Measurements from ENCODE around the gene CCT8. TPM values are rescaled to one million over a fixed set of nuclear protein-coding genes. Genes with fewer than 3 reads are reported as not detected.

Gene CCT8
- polyA plus RNA-seq, 1 of the 3 experiments (the other 2 are of a cell fraction): 102 TPM

DNA sequence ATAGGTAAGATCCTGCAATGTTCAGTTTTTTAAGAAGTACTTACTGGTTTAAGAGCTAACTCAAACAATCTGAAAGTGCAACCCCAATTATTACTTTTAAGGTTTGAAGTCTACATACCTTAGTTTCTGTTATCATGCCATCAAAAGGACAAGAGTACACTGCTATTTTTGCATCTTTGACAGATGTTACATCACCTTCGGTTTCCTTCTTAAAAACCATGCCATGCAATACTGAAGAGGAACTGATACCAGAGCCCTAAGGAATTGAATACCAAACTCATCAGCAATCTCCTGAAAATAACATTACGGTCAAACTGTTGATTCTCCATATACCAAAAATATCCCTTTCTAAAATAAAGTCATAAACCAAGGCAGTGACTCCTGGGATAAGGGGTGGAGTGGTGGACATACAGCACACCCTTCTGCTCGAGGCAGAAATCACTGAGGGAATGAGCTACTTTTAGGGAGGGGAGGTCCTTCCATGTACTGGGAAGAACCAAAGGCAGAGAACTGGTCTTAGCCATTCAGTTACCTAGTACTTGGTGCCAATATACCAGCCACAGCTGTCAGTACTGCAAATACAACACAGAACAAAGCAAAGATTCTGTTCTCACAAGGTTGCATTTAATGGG lies 8.5 kb downstream of the CCT8 start:
- Histone ChIP-seq H2AFZ (ENCODE audit: low read depth) (no peak overlapping the region), H3K79me2 (ENCODE audit: insufficient read depth) (peaks cover 28% of the 10 kb centered on the region), H3K9me2 (no peaks in the 10 kb centered on the region), H3K9ac (no peak overlapping the region), H3F3A (replicated peaks; ENCODE audit: insufficient read depth) (peaks cover 41% of the 10 kb centered on the region), H3K4me1 (ENCODE audit: control insufficient read depth in 1 of 2, insufficient read depth in 2 of 2, low read depth in 1 of 2, low read length in 1 of 2) (no peaks in the 10 kb centered on the region), H3K4me3 (ENCODE audit: low read depth in 2 of 2, low read length in 1 of 2) (no peak overlapping the region), H3K36me3 (replicated peaks in 1 of 2; ENCODE audit: control insufficient read depth in 1 of 2, insufficient read depth in 2 of 2, low read length in 1 of 2) (peaks cover 90 to 93% of the 10 kb centered on the region in 2 experiments), H4K20me1 (ENCODE audit: insufficient read depth) (peaks cover 1% of the 10 kb centered on the region), H3K27ac (ENCODE audit: low read depth in 2 of 2, low read length in 1 of 2) (no peak overlapping the region), H3K27me3 (ENCODE audit: insufficient read depth) (no peaks in the 10 kb centered on the region), H3K9me3 (no peaks in the 10 kb centered on the region), H3K4me2 (no peak overlapping the region)
- 93% methylated on average over 3 of the region's 3 CpGs for WGBS (ENCODE audit: low lambda C conversion rate)
- CTCF ChIA-PET: interaction anchor here (0.6 kb wide), 1 partner anchor 275 kb away, joined by 3 read pairs; no protein-coding TSS in a partner anchor
- POLR2A ChIA-PET: no interaction called here
- TF ChIP-seq ELF1 (IDR thresholded peaks at IDR 0.05) (no peak), MEF2A (IDR thresholded peaks at IDR 0.05; ENCODE audit: borderline replicate concordance, low read depth) (no peak), SIN3A (IDR thresholded peaks at IDR 0.05; ENCODE audit: borderline replicate concordance, low read depth, low read length) (no peak), POLR2AphosphoS5 (IDR thresholded peaks at IDR 0.05; ENCODE audit: low read depth, low read length) (no peak), TAF1 (IDR thresholded peaks at IDR 0.05; ENCODE audit: borderline replicate concordance, low read depth, low read length) (no peak), MAX (IDR thresholded peaks at IDR 0.05; ENCODE audit: low read depth) (no peak), TEAD4 (IDR thresholded peaks at IDR 0.05; ENCODE audit: borderline replicate concordance, insufficient read depth) (no peak), EZH2phosphoT487 (IDR thresholded peaks at IDR 0.05; ENCODE audit: borderline replicate concordance, low read depth) (no peak), SMC3 (IDR thresholded peaks at IDR 0.05; ENCODE audit: low read depth, low read length) (no peak), RXRA (IDR thresholded peaks at IDR 0.05; ENCODE audit: borderline replicate concordance, low read depth) (no peak), FOXM1 (IDR thresholded peaks at IDR 0.05; ENCODE audit: low read depth) (no peak), RFX5 (IDR thresholded peaks at IDR 0.05; ENCODE audit: low read length) (no peak), EP300 (IDR thresholded peaks at IDR 0.05; ENCODE audit: borderline replicate concordance in 1 of 2, low read depth in 1 of 2, low read length in 1 of 2) (no peak)
- TF ChIP-seq, protein P1, sequence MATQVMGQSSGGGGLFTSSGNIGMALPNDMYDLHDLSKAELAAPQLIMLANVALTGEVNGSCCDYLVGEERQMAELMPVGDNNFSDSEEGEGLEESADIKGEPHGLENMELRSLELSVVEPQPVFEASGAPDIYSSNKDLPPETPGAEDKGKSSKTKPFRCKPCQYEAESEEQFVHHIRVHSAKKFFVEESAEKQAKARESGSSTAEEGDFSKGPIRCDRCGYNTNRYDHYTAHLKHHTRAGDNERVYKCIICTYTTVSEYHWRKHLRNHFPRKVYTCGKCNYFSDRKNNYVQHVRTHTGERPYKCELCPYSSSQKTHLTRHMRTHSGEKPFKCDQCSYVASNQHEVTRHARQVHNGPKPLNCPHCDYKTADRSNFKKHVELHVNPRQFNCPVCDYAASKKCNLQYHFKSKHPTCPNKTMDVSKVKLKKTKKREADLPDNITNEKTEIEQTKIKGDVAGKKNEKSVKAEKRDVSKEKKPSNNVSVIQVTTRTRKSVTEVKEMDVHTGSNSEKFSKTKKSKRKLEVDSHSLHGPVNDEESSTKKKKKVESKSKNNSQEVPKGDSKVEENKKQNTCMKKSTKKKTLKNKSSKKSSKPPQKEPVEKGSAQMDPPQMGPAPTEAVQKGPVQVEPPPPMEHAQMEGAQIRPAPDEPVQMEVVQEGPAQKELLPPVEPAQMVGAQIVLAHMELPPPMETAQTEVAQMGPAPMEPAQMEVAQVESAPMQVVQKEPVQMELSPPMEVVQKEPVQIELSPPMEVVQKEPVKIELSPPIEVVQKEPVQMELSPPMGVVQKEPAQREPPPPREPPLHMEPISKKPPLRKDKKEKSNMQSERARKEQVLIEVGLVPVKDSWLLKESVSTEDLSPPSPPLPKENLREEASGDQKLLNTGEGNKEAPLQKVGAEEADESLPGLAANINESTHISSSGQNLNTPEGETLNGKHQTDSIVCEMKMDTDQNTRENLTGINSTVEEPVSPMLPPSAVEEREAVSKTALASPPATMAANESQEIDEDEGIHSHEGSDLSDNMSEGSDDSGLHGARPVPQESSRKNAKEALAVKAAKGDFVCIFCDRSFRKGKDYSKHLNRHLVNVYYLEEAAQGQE (IDR thresholded peaks at IDR 0.05; ENCODE audit: low read depth, low read length): no peak
- TF ChIP-seq, protein P2, sequence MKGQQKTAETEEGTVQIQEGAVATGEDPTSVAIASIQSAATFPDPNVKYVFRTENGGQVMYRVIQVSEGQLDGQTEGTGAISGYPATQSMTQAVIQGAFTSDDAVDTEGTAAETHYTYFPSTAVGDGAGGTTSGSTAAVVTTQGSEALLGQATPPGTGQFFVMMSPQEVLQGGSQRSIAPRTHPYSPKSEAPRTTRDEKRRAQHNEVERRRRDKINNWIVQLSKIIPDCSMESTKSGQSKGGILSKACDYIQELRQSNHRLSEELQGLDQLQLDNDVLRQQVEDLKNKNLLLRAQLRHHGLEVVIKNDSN (IDR thresholded peaks at IDR 0.05; ENCODE audit: borderline replicate concordance, low read depth): no peak
- no peak for DNase-seq
